GM19397 (cell line): Measurements from ENCODE around the gene S1PR5.

Experiments used
- ATAC-seq: cut with Tn5 transposase; IDR thresholded peaks from one replicate; pipeline ENCODE4 v1.9.1; 2021; ENCODE audit warnings: mild to moderate bottlenecking, moderate library complexity; ENCODE audit not compliant: unreplicated experiment

Gene S1PR5

GRCh38 chr19:10473192-10473591 is 44.1 kb downstream of the S1PR5 start:
- ATAC-seq, result no peak

- ATAC-seq, result no peak
Observed at GRCh38 chr19:10471909-10472308, 45.3 kb downstream of the S1PR5 start.

- no peak for ATAC-seq
Observed at GRCh38 chr19:10468133-10468532, 49.1 kb downstream of the S1PR5 start.

- ATAC-seq, result no peak
Observed at GRCh38 chr19:10467104-10467706, 50.0 kb downstream of the S1PR5 start.

DNA sequence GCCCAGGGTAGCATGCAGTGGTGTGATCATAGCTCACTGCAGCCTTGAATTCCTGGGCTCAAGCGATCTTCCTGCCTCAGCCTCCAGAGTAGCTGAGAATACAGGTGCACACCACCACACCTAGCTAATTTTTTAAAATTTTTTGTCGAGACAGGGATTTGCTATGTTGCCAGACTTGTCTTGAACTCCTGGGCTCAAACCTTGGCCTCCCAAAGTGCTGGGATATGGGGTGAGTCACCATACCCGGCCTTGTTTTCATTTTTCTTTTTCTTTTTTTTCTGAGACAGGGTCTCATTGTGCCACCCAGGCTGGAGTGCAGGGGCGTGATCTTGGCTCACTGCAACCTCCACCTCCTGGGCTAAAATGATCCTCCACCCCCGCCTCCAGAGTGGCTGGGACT is 52.8 kb downstream of the S1PR5 start:
- no peak for ATAC-seq
